Stimulated activated naive B cell treated with anti-CD40 and anti-IgM and Interleukin-4, amounts not matched to agents 10 μg/mL and 1 μg/mL and 100 μg/mL, for 72 hours (primary cell): ENCODE data around the gene NUP62.

Experiments used
- ATAC-seq, 2 donors: fragments of 150-1000 bp; cut with Tn5 transposase; replicated peaks; 2 replicates each; pipeline ENCODE4 v1.10.0; 2021; ENCODE audit warnings: moderate library complexity in 1 of 2
- DNase-seq: peaks from one replicate; pipeline ENCODE4 v3.0.0; 2021
- H3K27ac Mint-ChIP-seq: one replicate; pipeline ENCODE4 v1.8.0; 2022; ENCODE audit warnings: mild to moderate bottlenecking, mixed read lengths
- H3K27me3 Mint-ChIP-seq, 2 donors: one replicate each; pipeline ENCODE4 v1.8.0; 2022; ENCODE audit warnings: mixed read lengths in 2 of 2
- H3K36me3 Mint-ChIP-seq, 2 donors: one replicate each; pipeline ENCODE4 v1.8.0; 2022; ENCODE audit warnings: mixed read lengths in 2 of 2, mild to moderate bottlenecking in 1 of 2
- H3K4me1 Mint-ChIP-seq, 2 donors: one replicate each; pipeline ENCODE4 v1.8.0; 2022; ENCODE audit warnings: mixed read lengths in 2 of 2, mild to moderate bottlenecking in 1 of 2
- H3K4me3 Mint-ChIP-seq, 2 donors: one replicate each; pipeline ENCODE4 v1.8.0; 2022; ENCODE audit warnings: mild to moderate bottlenecking in 2 of 2, mixed read lengths in 2 of 2, moderate library complexity in 1 of 2
- H3K9me3 Mint-ChIP-seq, 2 donors: one replicate each; pipeline ENCODE4 v1.8.0; 2022; ENCODE audit warnings: mixed read lengths in 2 of 2, mild to moderate bottlenecking in 1 of 2

Gene NUP62

DNA sequence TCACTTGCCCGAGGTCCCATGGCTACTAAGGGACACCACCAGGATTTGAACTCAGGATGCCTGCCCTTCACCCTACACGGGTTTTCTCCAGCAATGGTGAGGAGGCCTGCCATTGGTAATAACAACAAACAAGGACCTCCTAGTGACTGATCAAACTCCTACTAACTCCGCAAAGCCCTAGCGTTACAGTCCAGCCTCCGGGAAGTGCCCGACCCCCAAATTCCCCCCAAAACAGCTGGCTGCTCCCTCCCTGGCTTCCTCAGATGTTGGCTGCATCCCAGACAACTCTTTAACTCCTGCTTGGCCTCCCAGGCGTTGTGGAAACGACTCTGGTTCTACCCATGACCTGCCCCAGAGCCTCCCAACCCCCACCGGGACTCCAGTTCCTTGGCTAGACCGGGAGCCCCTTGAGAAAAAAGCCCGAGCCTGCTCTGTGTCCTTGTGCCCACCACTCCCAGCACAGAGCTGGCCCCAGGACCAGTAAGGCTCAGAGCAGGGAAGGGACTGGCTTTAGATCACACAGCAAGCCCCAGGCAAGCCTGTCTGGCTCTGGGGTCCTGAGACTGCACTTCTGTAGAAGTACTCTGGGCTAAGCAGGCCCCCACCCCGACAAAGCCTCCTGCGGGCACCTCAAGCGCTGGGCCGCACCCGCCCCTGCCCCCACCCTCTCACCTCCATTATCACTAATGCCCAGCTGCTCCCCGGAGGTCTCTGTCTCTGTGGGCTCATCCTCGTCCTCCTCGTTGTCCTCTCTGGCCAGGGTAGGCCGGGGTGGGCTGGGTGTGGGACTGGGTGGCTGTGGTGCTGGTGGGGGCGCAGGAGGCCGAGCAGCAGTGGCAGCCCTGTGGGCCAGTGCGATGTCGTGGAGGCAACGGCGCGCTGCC is 56.8 kb downstream of the NUP62 start:
- peaks cover 16 to 22% of the 10 kb centered on the region in 2 donors for H3K36me3 Mint-ChIP-seq
- H3K4me1 Mint-ChIP-seq: peaks cover 20 to 40% of the 10 kb centered on the region in 2 donors
- H3K27ac Mint-ChIP-seq: peak overlapping the region; percentile 72
- no peak overlapping the region for H3K4me3 Mint-ChIP-seq
- ATAC-seq (no peak), DNase-seq (no peak)
- H3K9me3 Mint-ChIP-seq: no peaks in the 10 kb centered on the region
- H3K27me3 Mint-ChIP-seq: no peaks in the 10 kb centered on the region

- H3K27ac Mint-ChIP-seq: no peak overlapping the region
- no peaks in the 10 kb centered on the region for H3K27me3 Mint-ChIP-seq
- ATAC-seq (no peak), DNase-seq (no peak)
- no peaks in the 10 kb centered on the region for H3K9me3 Mint-ChIP-seq
- peak overlapping the region in 1 of 2 donors; percentile 18 for H3K4me3 Mint-ChIP-seq
- H3K36me3 Mint-ChIP-seq: peaks cover 18 to 26% of the 10 kb centered on the region in 2 donors
- peaks cover 23 to 46% of the 10 kb centered on the region in 2 donors for H3K4me1 Mint-ChIP-seq
Observed at GRCh38 chr19:49871349-49871985, 57.8 kb downstream of the NUP62 start.

- peak overlapping the region; percentile 88 for H3K27ac Mint-ChIP-seq
- H3K4me1 Mint-ChIP-seq: peaks cover 24 to 52% of the 10 kb centered on the region in 2 donors
- peaks cover 21 to 31% of the 10 kb centered on the region in 2 donors for H3K36me3 Mint-ChIP-seq
Observed at GRCh38 chr19:49870309-49870901, 58.9 kb downstream of the NUP62 start.

DNA sequence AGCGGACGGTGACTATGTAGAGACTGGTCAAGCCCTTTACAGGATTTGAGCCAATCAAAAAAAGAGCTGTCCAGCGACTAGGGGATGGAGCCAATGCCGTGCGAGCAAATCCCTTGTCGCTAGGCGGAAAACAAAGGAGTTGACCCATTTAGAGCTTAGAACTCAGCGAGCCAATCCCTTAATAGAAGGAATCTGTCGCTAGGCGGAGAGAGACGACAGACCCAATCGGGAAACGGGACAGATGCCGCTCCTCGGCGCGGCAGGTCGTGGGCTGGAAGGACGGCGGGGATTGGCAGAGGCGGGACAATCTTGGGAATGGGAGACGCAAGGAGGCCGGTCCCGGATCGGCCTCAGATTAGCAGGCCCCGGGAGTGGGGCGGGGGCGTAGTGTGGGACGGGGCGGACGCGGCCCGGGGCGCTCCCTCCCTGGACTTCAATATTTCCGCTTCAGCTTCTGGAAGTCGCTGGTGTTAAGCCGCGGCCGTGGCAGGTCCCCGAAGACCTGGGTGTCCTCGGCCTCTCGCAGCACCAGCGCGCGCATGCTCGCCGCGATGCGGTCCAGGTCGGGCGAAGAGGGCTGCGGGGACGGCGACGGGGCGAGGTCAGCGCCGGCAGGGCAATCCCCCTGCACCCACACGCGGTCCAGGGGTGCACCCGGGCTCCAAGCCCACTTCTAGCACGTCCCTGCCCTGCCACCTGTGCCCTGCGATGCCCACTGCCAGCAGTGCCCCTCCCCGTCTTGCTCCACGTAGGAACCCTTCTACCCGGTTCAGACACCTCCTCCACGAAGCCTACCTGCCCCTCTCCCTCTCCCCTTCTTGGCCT is 59.6 kb downstream of the NUP62 start:
- Mint-ChIP-seq H3K4me1 (peaks cover 27 to 52% of the 10 kb centered on the region in 2 donors), H3K36me3 (peaks cover 26 to 37% of the 10 kb centered on the region in 2 donors), H3K27ac (peak overlapping the region; percentile 88), H3K9me3 (no peaks in the 10 kb centered on the region), H3K27me3 (no peaks in the 10 kb centered on the region), H3K4me3 (no peak overlapping the region)
- DNase-seq: peak; percentile 93
- ATAC-seq: peak; percentile 77 to 79

More at GRCh38 chr19:49870309-49870901, 58.9 kb downstream of the NUP62 start:
- H3K9me3 Mint-ChIP-seq: no peaks in the 10 kb centered on the region
- H3K27me3 Mint-ChIP-seq: no peaks in the 10 kb centered on the region
- H3K4me3 Mint-ChIP-seq: no peak overlapping the region
- DNase-seq (no peak), ATAC-seq (no peak)

DNA sequence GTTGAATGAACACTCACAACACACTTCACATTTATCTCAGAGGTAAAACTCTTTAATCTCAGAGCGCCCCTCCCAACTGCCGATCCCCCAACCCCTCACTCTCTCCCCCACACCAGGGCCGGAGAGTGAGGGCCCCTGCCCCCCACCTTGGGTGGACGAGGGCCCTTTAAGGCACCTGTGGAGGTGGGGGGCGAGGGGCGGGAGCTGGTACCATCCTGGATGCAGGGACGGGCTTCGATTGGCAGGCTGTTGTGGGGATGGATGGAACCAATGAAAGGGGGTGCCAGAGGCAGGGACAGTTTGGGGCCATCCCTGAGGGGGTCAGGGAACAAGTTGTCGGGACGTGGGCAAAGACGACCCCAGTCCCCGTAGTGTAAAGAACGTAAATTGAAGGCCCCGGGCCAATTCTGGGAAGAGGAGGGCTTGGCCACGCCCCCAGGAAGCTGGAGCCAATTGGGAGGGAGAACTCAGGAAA is 60.3 kb downstream of the NUP62 start:
- H3K4me1 Mint-ChIP-seq: peaks cover 27 to 55% of the 10 kb centered on the region in 2 donors
- H3K4me3 Mint-ChIP-seq: no peak overlapping the region
- ATAC-seq (peak; percentile 27 to 30), DNase-seq (no peak)
- no peaks in the 10 kb centered on the region for H3K27me3 Mint-ChIP-seq
- peaks cover 31 to 41% of the 10 kb centered on the region in 2 donors for H3K36me3 Mint-ChIP-seq
- no peaks in the 10 kb centered on the region for H3K9me3 Mint-ChIP-seq
- H3K27ac Mint-ChIP-seq: no peak overlapping the region

GRCh38 chr19:49866933-49867782 is 62.1 kb downstream of the NUP62 start, which contains the start of gene PNKP:
Gene PNKP (minus strand): TSS chr19:49867576. CDS start chr19:49867204, 372 bp downstream.
- ATAC-seq (peak; percentile 61 to 64), DNase-seq (peak; percentile 84)
- Mint-ChIP-seq H3K27me3 (no peaks in the 10 kb centered on the region), H3K9me3 (no peaks in the 10 kb centered on the region), H3K36me3 (peaks cover 42 to 45% of the 10 kb centered on the region in 2 donors), H3K27ac (peak within 1 kb of the TSS; percentile 99), H3K4me1 (peaks cover 30 to 61% of the 10 kb centered on the region in 2 donors), H3K4me3 (peak within 1 kb of the TSS in 1 of 2 donors; percentile 100)

DNA sequence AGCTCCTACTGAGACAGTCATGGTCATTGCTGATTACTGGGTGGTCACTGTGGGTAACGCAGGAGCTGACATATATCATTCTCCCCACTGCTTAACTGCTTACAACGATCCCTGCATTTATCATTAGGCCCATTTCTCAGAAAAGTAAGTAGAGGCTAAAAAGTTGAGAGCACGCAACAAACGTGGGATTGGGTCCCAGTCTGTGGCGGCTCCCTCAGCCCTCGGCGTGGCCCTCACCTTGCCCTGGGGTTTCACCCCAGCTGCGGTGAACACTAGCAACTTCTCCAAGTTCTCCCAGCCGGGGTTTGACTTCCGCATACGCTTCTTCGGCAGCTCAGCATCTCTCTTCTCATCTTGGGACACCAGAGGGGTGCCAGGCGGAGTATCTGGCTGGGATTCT is 64.4 kb downstream of the NUP62 start:
- Mint-ChIP-seq H3K36me3 (peaks cover 43 to 59% of the 10 kb centered on the region in 2 donors), H3K4me3 (peak overlapping the region in 1 of 2 donors; percentile 28), H3K27ac (peak overlapping the region; percentile 47), H3K9me3 (no peaks in the 10 kb centered on the region), H3K27me3 (no peaks in the 10 kb centered on the region), H3K4me1 (peaks cover 23 to 52% of the 10 kb centered on the region in 2 donors)
- DNase-seq: no peak
- no peak for ATAC-seq

- Mint-ChIP-seq H3K4me3 (no peak overlapping the region), H3K36me3 (peaks cover 48 to 63% of the 10 kb centered on the region in 2 donors), H3K9me3 (no peaks in the 10 kb centered on the region), H3K27me3 (no peaks in the 10 kb centered on the region), H3K27ac (no peak overlapping the region), H3K4me1 (peaks cover 23 to 54% of the 10 kb centered on the region in 2 donors)
- ATAC-seq: no peak
- no peak for DNase-seq
Observed at GRCh38 chr19:49863935-49864320, 65.4 kb downstream of the NUP62 start.

GRCh38 chr19:49863254-49863934 is 65.9 kb downstream of the NUP62 start:
- no peaks in the 10 kb centered on the region for H3K9me3 Mint-ChIP-seq
- H3K27ac Mint-ChIP-seq: no peak overlapping the region
- no peak overlapping the region for H3K4me3 Mint-ChIP-seq
- H3K36me3 Mint-ChIP-seq: peaks cover 52 to 66% of the 10 kb centered on the region in 2 donors
- peaks cover 23 to 57% of the 10 kb centered on the region in 2 donors for H3K4me1 Mint-ChIP-seq
- H3K27me3 Mint-ChIP-seq: no peaks in the 10 kb centered on the region
- ATAC-seq: no peak
- no peak for DNase-seq

- no peak for ATAC-seq
- Mint-ChIP-seq H3K4me1 (peaks cover 22 to 57% of the 10 kb centered on the region in 2 donors), H3K27me3 (no peaks in the 10 kb centered on the region), H3K36me3 (peaks cover 59 to 72% of the 10 kb centered on the region in 2 donors), H3K9me3 (no peaks in the 10 kb centered on the region), H3K4me3 (no peak overlapping the region), H3K27ac (peak overlapping the region; percentile 73)
- DNase-seq: no peak
Observed at GRCh38 chr19:49862391-49863253, 66.7 kb downstream of the NUP62 start.

GRCh38 chr19:49861541-49862378 is 67.5 kb downstream of the NUP62 start:
- DNase-seq: no peak
- ATAC-seq: no peak
- H3K4me1 Mint-ChIP-seq: peaks cover 20 to 54% of the 10 kb centered on the region in 2 donors

More at GRCh38 chr19:49861541-49862378, 67.5 kb downstream of the NUP62 start:
- Mint-ChIP-seq H3K27ac (no peak overlapping the region), H3K9me3 (no peaks in the 10 kb centered on the region), H3K4me3 (no peak overlapping the region), H3K27me3 (no peaks in the 10 kb centered on the region), H3K36me3 (peaks cover 62 to 79% of the 10 kb centered on the region in 2 donors)
